ENCODE results near the gene LRRC55. TPM values are rescaled to one million over a fixed set of nuclear protein-coding genes. Genes with fewer than 3 reads are reported as not detected.

The LRRC55 gene
- total and polyA plus RNA-seq, 9 of the 15 experiments (the other 6 are each of a cell fraction or from before 2014, with no cell fraction given) = not detected

DNA sequence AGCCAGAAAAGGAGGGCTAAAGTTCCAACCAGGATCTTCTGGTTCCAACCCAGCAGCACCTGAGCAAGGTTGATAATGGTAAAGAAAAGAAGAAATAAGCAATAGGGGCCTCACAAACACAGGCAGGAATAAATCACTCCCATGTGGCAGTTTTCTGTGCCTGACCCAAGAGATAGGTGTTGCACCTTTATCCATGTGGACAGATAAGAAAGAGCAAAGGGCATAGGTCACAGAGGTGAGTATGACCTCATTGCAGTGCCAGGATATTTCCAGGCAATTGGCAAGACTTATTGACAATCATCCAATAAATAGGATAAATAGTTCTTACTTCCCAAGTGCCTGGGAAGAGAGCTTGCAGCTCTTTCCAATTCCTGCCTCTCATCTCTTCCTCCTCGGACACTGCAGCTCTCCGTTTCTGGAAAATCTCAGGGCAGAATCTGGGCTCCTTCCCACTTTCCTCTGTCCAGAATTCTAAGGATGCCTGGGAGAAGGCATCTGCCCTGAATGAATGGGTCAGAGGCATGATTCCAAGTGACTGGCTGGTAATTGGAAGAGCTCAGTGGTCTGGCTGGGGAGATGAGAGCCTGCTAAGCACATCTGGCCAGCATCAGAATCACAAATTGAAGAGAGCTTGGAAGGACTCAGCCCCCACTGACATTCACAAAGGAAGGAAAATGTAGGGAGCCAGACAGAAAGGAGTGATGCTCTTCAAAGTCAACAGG, 14.5 kb upstream of the LRRC55 start (continued):
- TF ChIP-seq, protein P1, sequence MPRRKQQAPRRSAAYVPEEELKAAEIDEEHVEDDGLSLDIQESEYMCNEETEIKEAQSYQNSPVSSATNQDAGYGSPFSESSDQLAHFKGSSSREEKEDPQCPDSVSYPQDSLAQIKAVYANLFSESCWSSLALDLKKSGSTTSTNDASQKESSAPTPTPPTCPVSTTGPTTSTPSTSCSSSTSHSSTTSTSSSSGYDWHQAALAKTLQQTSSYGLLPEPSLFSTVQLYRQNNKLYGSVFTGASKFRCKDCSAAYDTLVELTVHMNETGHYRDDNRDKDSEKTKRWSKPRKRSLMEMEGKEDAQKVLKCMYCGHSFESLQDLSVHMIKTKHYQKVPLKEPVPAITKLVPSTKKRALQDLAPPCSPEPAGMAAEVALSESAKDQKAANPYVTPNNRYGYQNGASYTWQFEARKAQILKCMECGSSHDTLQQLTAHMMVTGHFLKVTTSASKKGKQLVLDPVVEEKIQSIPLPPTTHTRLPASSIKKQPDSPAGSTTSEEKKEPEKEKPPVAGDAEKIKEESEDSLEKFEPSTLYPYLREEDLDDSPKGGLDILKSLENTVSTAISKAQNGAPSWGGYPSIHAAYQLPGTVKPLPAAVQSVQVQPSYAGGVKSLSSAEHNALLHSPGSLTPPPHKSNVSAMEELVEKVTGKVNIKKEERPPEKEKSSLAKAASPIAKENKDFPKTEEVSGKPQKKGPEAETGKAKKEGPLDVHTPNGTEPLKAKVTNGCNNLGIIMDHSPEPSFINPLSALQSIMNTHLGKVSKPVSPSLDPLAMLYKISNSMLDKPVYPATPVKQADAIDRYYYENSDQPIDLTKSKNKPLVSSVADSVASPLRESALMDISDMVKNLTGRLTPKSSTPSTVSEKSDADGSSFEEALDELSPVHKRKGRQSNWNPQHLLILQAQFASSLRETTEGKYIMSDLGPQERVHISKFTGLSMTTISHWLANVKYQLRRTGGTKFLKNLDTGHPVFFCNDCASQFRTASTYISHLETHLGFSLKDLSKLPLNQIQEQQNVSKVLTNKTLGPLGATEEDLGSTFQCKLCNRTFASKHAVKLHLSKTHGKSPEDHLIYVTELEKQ (CRISPR knock-in tag; IDR thresholded peaks at IDR 0.05) = no peak
- TF ChIP-seq CBX3 (IDR thresholded peaks at IDR 0.05; ENCODE audit: borderline replicate concordance in 1 of 2, low read length in 2 of 2) = no peak
- TF ChIP-seq, protein P2, sequence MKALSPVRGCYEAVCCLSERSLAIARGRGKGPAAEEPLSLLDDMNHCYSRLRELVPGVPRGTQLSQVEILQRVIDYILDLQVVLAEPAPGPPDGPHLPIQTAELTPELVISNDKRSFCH (CRISPR knock-in tag; IDR thresholded peaks at IDR 0.05) = no peak
- TF ChIP-seq, protein P2 (tag; IDR thresholded peaks at IDR 0.05) = 0 out of 2 replicates have a peak, but pooled peaks have one; percentile 36
- no peak for TF ChIP-seq MEF2D (tag; conservative IDR thresholded peaks at IDR 0.05; ENCODE audit: low read depth)
- peak; percentile 72 for TF ChIP-seq NR2C1 (IDR thresholded peaks at IDR 0.05)
- TF ChIP-seq NR2C1 (tag; IDR thresholded peaks at IDR 0.05) = peak; percentile 85
- TF ChIP-seq, protein P3, sequence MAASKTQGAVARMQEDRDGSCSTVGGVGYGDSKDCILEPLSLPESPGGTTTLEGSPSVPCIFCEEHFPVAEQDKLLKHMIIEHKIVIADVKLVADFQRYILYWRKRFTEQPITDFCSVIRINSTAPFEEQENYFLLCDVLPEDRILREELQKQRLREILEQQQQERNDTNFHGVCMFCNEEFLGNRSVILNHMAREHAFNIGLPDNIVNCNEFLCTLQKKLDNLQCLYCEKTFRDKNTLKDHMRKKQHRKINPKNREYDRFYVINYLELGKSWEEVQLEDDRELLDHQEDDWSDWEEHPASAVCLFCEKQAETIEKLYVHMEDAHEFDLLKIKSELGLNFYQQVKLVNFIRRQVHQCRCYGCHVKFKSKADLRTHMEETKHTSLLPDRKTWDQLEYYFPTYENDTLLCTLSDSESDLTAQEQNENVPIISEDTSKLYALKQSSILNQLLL (CRISPR knock-in tag; IDR thresholded peaks at IDR 0.05; ENCODE audit: borderline replicate concordance) = no peak
- no peak for TF ChIP-seq MAFG (tag; conservative IDR thresholded peaks at IDR 0.05)
- no peak for TF ChIP-seq NR2C2 (CRISPR knock-in tag; IDR thresholded peaks at IDR 0.05)
- TF ChIP-seq NR2C2 (tag; IDR thresholded peaks at IDR 0.05) = peak; percentile 39; the same call in 1 of the 2 replicates
- TF ChIP-seq SMC3 (conservative IDR thresholded peaks at IDR 0.05; ENCODE audit: insufficient read depth, low read depth, low read length) = no peak
- TF ChIP-seq, protein P4, sequence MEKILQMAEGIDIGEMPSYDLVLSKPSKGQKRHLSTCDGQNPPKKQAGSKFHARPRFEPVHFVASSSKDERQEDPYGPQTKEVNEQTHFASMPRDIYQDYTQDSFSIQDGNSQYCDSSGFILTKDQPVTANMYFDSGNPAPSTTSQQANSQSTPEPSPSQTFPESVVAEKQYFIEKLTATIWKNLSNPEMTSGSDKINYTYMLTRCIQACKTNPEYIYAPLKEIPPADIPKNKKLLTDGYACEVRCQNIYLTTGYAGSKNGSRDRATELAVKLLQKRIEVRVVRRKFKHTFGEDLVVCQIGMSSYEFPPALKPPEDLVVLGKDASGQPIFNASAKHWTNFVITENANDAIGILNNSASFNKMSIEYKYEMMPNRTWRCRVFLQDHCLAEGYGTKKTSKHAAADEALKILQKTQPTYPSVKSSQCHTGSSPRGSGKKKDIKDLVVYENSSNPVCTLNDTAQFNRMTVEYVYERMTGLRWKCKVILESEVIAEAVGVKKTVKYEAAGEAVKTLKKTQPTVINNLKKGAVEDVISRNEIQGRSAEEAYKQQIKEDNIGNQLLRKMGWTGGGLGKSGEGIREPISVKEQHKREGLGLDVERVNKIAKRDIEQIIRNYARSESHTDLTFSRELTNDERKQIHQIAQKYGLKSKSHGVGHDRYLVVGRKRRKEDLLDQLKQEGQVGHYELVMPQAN (IDR thresholded peaks at IDR 0.05; ENCODE audit: borderline replicate concordance) = no peak
- no peak for TF ChIP-seq NELFE (IDR thresholded peaks at IDR 0.05; ENCODE audit: insufficient read depth, insufficient read length)
